ENCODE results near the gene ADGRL2. TPM values are rescaled to one million over a fixed set of nuclear protein-coding genes. Genes with fewer than 3 reads are reported as not detected.

ADGRL2 gene
- polyA plus RNA-seq, 1 donor (not counting 4 experiments of a cell fraction or from before 2014, with no cell fraction given), result 6.6 TPM

GRCh38 chr1:81889166-81889565 is 88.4 kb downstream of the ADGRL2 start:
- no peaks in the 10 kb centered on the region for H4K20me1 ChIP-seq (ENCODE audit: control insufficient read depth, extremely low read depth, insufficient read depth, low read length)
- H3K4me3 ChIP-seq (ENCODE audit: control insufficient read depth in 2 of 3, extremely low read depth in 1 of 3, insufficient read depth in 2 of 3, low read depth in 1 of 3, low read length in 3 of 3), result no peak overlapping the region
- H2AFZ ChIP-seq (ENCODE audit: control insufficient read depth, low read length), result no peak overlapping the region
- no peaks in the 10 kb centered on the region for H3K9me1 ChIP-seq (ENCODE audit: control insufficient read depth, extremely low read depth, insufficient read depth, low read length)
- no peaks in the 10 kb centered on the region for H3K79me2 ChIP-seq (ENCODE audit: control insufficient read depth, insufficient read depth, low read length)
- DNase-seq (ENCODE audit: low read depth, low spot score), result no peak
- no peaks in the 10 kb centered on the region for H3K36me3 ChIP-seq (ENCODE audit: control insufficient read depth in 2 of 2, extremely low read depth in 1 of 2, insufficient read depth in 2 of 2, low read length in 2 of 2)
- no peak for TF ChIP-seq CTCF (optimal IDR thresholded peaks at IDR 0.05 in 1 of 3, IDR thresholded peaks at IDR 0.05 in 1 of 3, conservative IDR thresholded peaks at IDR 0.05 in 1 of 3; ENCODE audit: extremely low read depth in 1 of 3, insufficient read depth in 2 of 3, low read length in 3 of 3)
- no peak for TF ChIP-seq EZH2 (IDR thresholded peaks at IDR 0.05; ENCODE audit: low read length)
- no peaks in the 10 kb centered on the region for H3K9me3 ChIP-seq (ENCODE audit: control insufficient read depth, low read depth, low read length)
- H3K27ac ChIP-seq (ENCODE audit: control insufficient read depth, insufficient read depth, low read length), result no peak overlapping the region
- dilution Hi-C loops (cut with MboI; ENCODE audit: extremely low pct_ligation_motif_present, low sequenced_read_pairs), result no loop called here
- no peaks in the 10 kb centered on the region for H3K4me1 ChIP-seq (ENCODE audit: control insufficient read depth, extremely low read depth, insufficient read depth, low read length)
- FAIRE-seq, result no peak
- H3K27me3 ChIP-seq (ENCODE audit: control insufficient read depth, extremely low read depth, insufficient read depth, low read length), result no peaks in the 10 kb centered on the region
- H3K4me2 ChIP-seq (ENCODE audit: control insufficient read depth, extremely low read depth, insufficient read depth, low read depth, low read length), result no peak overlapping the region
- no peak overlapping the region for H3K9ac ChIP-seq (ENCODE audit: control insufficient read depth, extremely low read depth, insufficient read depth, low read length)

- Histone ChIP-seq H3K9me1 (ENCODE audit: control insufficient read depth, extremely low read depth, insufficient read depth, low read length) (no peaks in the 10 kb centered on the region), H3K27me3 (ENCODE audit: control insufficient read depth, extremely low read depth, insufficient read depth, low read length) (no peaks in the 10 kb centered on the region), H3K9me3 (ENCODE audit: control insufficient read depth, low read depth, low read length) (no peaks in the 10 kb centered on the region), H3K79me2 (ENCODE audit: control insufficient read depth, insufficient read depth, low read length) (no peaks in the 10 kb centered on the region), H3K9ac (ENCODE audit: control insufficient read depth, extremely low read depth, insufficient read depth, low read length) (no peak overlapping the region), H3K4me1 (ENCODE audit: control insufficient read depth, extremely low read depth, insufficient read depth, low read length) (no peaks in the 10 kb centered on the region), H2AFZ (ENCODE audit: control insufficient read depth, low read length) (no peak overlapping the region), H3K4me3 (ENCODE audit: control insufficient read depth in 2 of 3, extremely low read depth in 1 of 3, insufficient read depth in 2 of 3, low read depth in 1 of 3, low read length in 3 of 3) (no peak overlapping the region), H3K4me2 (ENCODE audit: control insufficient read depth, extremely low read depth, insufficient read depth, low read depth, low read length) (no peak overlapping the region), H3K27ac (ENCODE audit: control insufficient read depth, insufficient read depth, low read length) (no peak overlapping the region), H3K36me3 (ENCODE audit: control insufficient read depth in 2 of 2, extremely low read depth in 1 of 2, insufficient read depth in 2 of 2, low read length in 2 of 2) (no peaks in the 10 kb centered on the region), H4K20me1 (ENCODE audit: control insufficient read depth, extremely low read depth, insufficient read depth, low read length) (no peaks in the 10 kb centered on the region)
- TF ChIP-seq CTCF (optimal IDR thresholded peaks at IDR 0.05 in 1 of 3, IDR thresholded peaks at IDR 0.05 in 1 of 3, conservative IDR thresholded peaks at IDR 0.05 in 1 of 3; ENCODE audit: extremely low read depth in 1 of 3, insufficient read depth in 2 of 3, low read length in 3 of 3), result no peak
- no peak for TF ChIP-seq EZH2 (IDR thresholded peaks at IDR 0.05; ENCODE audit: low read length)
- FAIRE-seq (no peak), DNase-seq (ENCODE audit: low read depth, low spot score) (no peak)
- dilution Hi-C loops (cut with MboI; ENCODE audit: extremely low pct_ligation_motif_present, low sequenced_read_pairs), result no loop called here
Observed at GRCh38 chr1:81894867-81895266, 94.1 kb downstream of the ADGRL2 start.

Data from keratinocyte (primary cell).